ENCODE measurements around the gene UBE2Q2.
"Not testable (repeated sequence)": the region's sequence is repeated elsewhere in the genome, so short reads cannot be mapped to it uniquely, and the experiment has no call there.

Gene UBE2Q2

GRCh38 chr15:75857886-75858285 lies 14.6 kb downstream of the UBE2Q2 start:
- no peak overlapping the region for H3K27ac ChIP-seq
- no peak overlapping the region for H3K4me3 ChIP-seq
- H3K36me3 ChIP-seq: peaks cover 0 to 30% (median 10%) of the 10 kb centered on the region in 3 donors
- no peak for DNase-seq
- H3K9me3 ChIP-seq: no peaks in the 10 kb centered on the region
- TF ChIP-seq CTCF (IDR thresholded peaks at IDR 0.05): no peak
- H3K4me1 ChIP-seq: no peaks in the 10 kb centered on the region
- intact Hi-C loops (cut with DNase I; ENCODE audit: low total_unique reads): no loop called here
- no peaks in the 10 kb centered on the region for H3K27me3 ChIP-seq

GRCh38 chr15:75861750-75862402 lies 18.6 kb downstream of the UBE2Q2 start:
- intact Hi-C loops (cut with DNase I; ENCODE audit: low total_unique reads): no loop called here
- Histone ChIP-seq H3K9me3 (no peaks in the 10 kb centered on the region), H3K4me3 (no peak overlapping the region), H3K27me3 (no peaks in the 10 kb centered on the region), H3K4me1 (no peaks in the 10 kb centered on the region), H3K27ac (no peak overlapping the region), H3K36me3 (peaks cover 0 to 26% (median 0%) of the 10 kb centered on the region in 3 donors)
- no peak for TF ChIP-seq CTCF (IDR thresholded peaks at IDR 0.05)
- no peak for DNase-seq

- peaks cover 0 to 26% (median 0%) of the 10 kb centered on the region in 3 donors for H3K36me3 ChIP-seq
- H3K9me3 ChIP-seq: no peaks in the 10 kb centered on the region
- H3K4me1 ChIP-seq: no peaks in the 10 kb centered on the region
- no peak overlapping the region for H3K4me3 ChIP-seq
- no peak overlapping the region for H3K27ac ChIP-seq
- no peaks in the 10 kb centered on the region for H3K27me3 ChIP-seq
- intact Hi-C loops (cut with DNase I; ENCODE audit: low total_unique reads): no loop called here
- no peak for DNase-seq
- TF ChIP-seq CTCF (IDR thresholded peaks at IDR 0.05): no peak
Observed at GRCh38 chr15:75862796-75863195, 19.5 kb downstream of the UBE2Q2 start.

- no peak for TF ChIP-seq CTCF (IDR thresholded peaks at IDR 0.05)
- peaks cover 1 to 18% (median 7%) of the 10 kb centered on the region in 3 donors for H3K36me3 ChIP-seq
Observed at GRCh38 chr15:75864213-75865059, 21.2 kb downstream of the UBE2Q2 start.

GRCh38 chr15:75866045-75866444 lies 22.8 kb downstream of the UBE2Q2 start:
- H3K27ac ChIP-seq; intact Hi-C loops (cut with DNase I; ENCODE audit: low total_unique reads): not testable (repeated sequence)

More at GRCh38 chr15:75864213-75865059, 21.2 kb downstream of the UBE2Q2 start:
- intact Hi-C loops (cut with DNase I; ENCODE audit: low total_unique reads): no loop called here
- Histone ChIP-seq H3K27me3 (no peaks in the 10 kb centered on the region), H3K4me1 (no peaks in the 10 kb centered on the region), H3K9me3 (no peaks in the 10 kb centered on the region), H3K27ac (no peak overlapping the region), H3K4me3 (no peak overlapping the region)
- no peak for DNase-seq

GRCh38 chr15:75866916-75867315 lies 23.7 kb downstream of the UBE2Q2 start:
- Histone ChIP-seq H3K4me3 (no peak overlapping the region), H3K27me3 (no peaks in the 10 kb centered on the region), H3K9me3 (no peaks in the 10 kb centered on the region), H3K27ac (no peak overlapping the region), H3K4me1 (no peaks in the 10 kb centered on the region), H3K36me3 (peaks cover 4 to 31% (median 14%) of the 10 kb centered on the region in 3 donors)
- intact Hi-C loops (cut with DNase I; ENCODE audit: low total_unique reads): no loop called here
- TF ChIP-seq CTCF (IDR thresholded peaks at IDR 0.05): no peak
- no peak for DNase-seq

More at GRCh38 chr15:75866045-75866444, 22.8 kb downstream of the UBE2Q2 start:
- DNase-seq, H3K9me3 ChIP-seq, H3K4me3 ChIP-seq, H3K27me3 ChIP-seq, H3K4me1 ChIP-seq: not testable (repeated sequence)
- peaks cover 4 to 28% (median 14%) of the 10 kb centered on the region in 3 donors for H3K36me3 ChIP-seq

Data from tibial artery (tissue), 4 donors.